Panc1 (cell line): ENCODE data around the gene SCAF8. TPM values are rescaled to one million over a fixed set of nuclear protein-coding genes. Genes with fewer than 3 reads are reported as not detected.

Experiments
- ATAC-seq: fragments of 200-7000 bp; cut with Tn5 transposase; 2 replicates; pipeline ENCODE4 v1.9.1; 2020; ENCODE audit warnings: mild to moderate bottlenecking, moderate library complexity
- BruUV-seq: library from RNA; stranded (reverse); fragments of 400-500 nt; replicated peaks from 2 replicates; lab custom pipeline; 2021; lab: Mats Ljungman, UMichigan
- CTCF ChIA-PET: fragments of 300-600 bp; sonication (Branson Sonifier 250); formaldehyde crosslinking; loops from one replicate; lab custom pipeline; 2022; ENCODE audit warnings: antibody characterized with exemption; lab: Charles Lee
- POLR2A ChIA-PET: fragments of 300-600 bp; sonication (Branson Sonifier 250); formaldehyde crosslinking; loops from one replicate; lab custom pipeline; 2022; ENCODE audit warnings: antibody characterized with exemption; lab: Charles Lee
- DNase-seq: peaks from one replicate; pipeline ENCODE4 v3.0.0-alpha.2; 2010; ENCODE audit warnings: low read depth, low spot score
- H3K27ac ChIP-seq: 2 replicates; pipeline ENCODE4 v1.5.1; 2011; ENCODE audit warnings: mild to moderate bottlenecking, low read length, inconsistent platforms
- H3K27me3 ChIP-seq: fragments of 200-500 bp; sonication (Bioruptor generic); 2 replicates; pipeline ENCODE4 v1.6.0; 2014; ENCODE audit warnings: low read length, inconsistent platforms; ENCODE audit not compliant: control insufficient read depth, insufficient read depth
- H3K36me3 ChIP-seq: fragments of 200-500 bp; sonication (Bioruptor generic); 2 replicates; pipeline ENCODE4 v1.5.1; 2014; ENCODE audit warnings: inconsistent platforms, mild to moderate bottlenecking, low read length, moderate library complexity; ENCODE audit not compliant: control insufficient read depth, insufficient read depth
- H3K4me1 ChIP-seq: 2 replicates; pipeline ENCODE4 v1.5.1; 2011; ENCODE audit warnings: inconsistent platforms, mild to moderate bottlenecking, low read length, moderate library complexity; ENCODE audit not compliant: control insufficient read depth, insufficient read depth
- H3K4me3 ChIP-seq, 2 experiments: 2 replicates each; pipeline ENCODE4 v1.5.1; 2011 to 2012; ENCODE audit warnings: low read depth in 2 of 2, low read length in 2 of 2, mild to moderate bottlenecking in 2 of 2, inconsistent platforms in 1 of 2, moderate library complexity in 1 of 2
- H3K9me3 ChIP-seq: fragments of 200-500 bp; sonication (Bioruptor generic); 2 replicates; pipeline ENCODE4 v1.5.1; 2014; ENCODE audit warnings: low read depth, mild to moderate bottlenecking, inconsistent platforms, low read length, moderate library complexity; ENCODE audit not compliant: control insufficient read depth, insufficient read depth
- POLR2AphosphoS5 ChIP-seq: IDR thresholded peaks from 2 replicates; pipeline ENCODE4 v1.6.1; 2012; ENCODE audit warnings: mild to moderate bottlenecking, low read depth, low read length, moderate library complexity
- SIN3A ChIP-seq: IDR thresholded peaks from 2 replicates; pipeline ENCODE4 v1.6.1; 2012; ENCODE audit warnings: low read depth, mild to moderate bottlenecking, low read length, moderate library complexity, borderline replicate concordance; ENCODE audit not compliant: insufficient read depth
- TCF7L2 ChIP-seq: IDR thresholded peaks from 2 replicates; pipeline ENCODE4 v1.6.1; 2011; ENCODE audit warnings: mild to moderate bottlenecking, low read depth, low read length, inconsistent platforms
- in situ Hi-C: cut with HindIII; loops from 2 replicates; pipeline ENCODE4 v1.10.0; 2016; ENCODE audit warnings: low sequenced_read_pairs, low pct_unique_long_range_greater_than_20kb
- intact Hi-C: fragments of 100-400 bp; cut with micrococcal nuclease; formaldehyde crosslinking; loops from one replicate; pipeline ENCODE4 v1.10.0; 2022; ENCODE audit not compliant: unreplicated experiment
- total RNA-seq: library from RNA; stranded (reverse); gene quantifications from one replicate; pipeline ENCODE4 v1.2.1, GENCODE V29; 2021; ENCODE audit not compliant: unreplicated experiment
- TF ChIP-seq, protein P1 (sequence below), 2 experiments: IDR thresholded peaks; 2 replicates each; pipeline ENCODE4 v1.6.1; 2011 to 2012; ENCODE audit warnings: low read depth in 2 of 2, control low read depth in 1 of 2, low read length in 1 of 2, mild to moderate bottlenecking in 1 of 2, moderate library complexity in 1 of 2; ENCODE audit not compliant: insufficient read depth in 1 of 2
- TF ChIP-seq, protein P2 (sequence below): fragments of 450-650 bp; IDR thresholded peaks from 2 replicates; pipeline ENCODE4 v1.5.1; 2017; ENCODE audit warnings: mild to moderate bottlenecking

Gene SCAF8
- total RNA-seq, 1 experiment from 2014 or later: 38.9 TPM

DNA sequence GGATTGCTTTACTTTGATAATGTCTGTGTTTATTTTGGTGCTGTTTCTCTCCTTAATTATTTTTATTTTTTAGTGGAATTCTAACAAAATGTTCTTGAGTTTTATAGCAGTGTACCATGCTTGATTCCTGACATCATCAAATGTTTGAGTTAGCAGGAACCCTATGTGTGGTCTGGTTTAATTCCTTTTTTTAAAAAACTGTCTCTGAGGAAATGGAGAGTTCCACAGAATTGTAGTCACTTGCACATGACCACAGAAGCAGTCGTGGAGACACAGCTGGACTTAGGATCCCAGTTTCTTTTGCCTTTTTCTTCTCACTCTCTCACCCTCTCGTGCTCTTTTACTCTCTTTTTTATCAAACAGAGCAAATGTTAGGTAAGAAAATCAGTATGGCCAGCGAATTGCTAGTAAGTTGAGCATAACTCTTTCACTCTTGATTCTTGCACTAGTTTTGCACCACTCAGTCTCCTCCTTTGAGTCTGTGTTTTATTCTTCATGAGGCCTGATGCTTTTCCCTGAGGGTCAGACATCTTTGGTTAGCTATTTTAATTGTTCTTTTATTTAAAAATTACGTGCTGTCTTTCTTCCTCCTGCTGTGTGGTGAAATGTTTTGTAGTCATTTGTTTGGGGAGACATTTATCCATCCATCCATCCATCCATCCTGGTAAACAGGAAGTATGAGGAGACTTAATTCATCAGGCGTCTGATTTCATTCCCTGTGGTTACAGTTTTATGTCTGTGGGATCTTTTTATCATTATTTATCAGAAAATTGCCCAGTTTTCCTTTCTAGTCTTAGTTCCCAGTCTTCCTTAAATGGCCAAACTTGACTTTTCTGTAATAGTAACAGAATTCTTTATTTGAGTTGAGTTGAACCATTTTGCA lies 83.0 kb downstream of the SCAF8 start:
- Histone ChIP-seq H3K27me3 (no peaks in the 10 kb centered on the region), H3K27ac (no peak overlapping the region), H3K4me1 (no peaks in the 10 kb centered on the region), H3K4me3 (no peak overlapping the region), H3K9me3 (no peaks in the 10 kb centered on the region), H3K36me3 (peaks cover 43% of the 10 kb centered on the region)
- in situ Hi-C loops (no loop called here), intact Hi-C loops (no loop called here)
- ChIA-PET CTCF (no interaction called here), POLR2A (no interaction called here)
- DNase-seq (no peak), ATAC-seq (no peak)
- no TSS peak for BruUV-seq
- TF ChIP-seq SIN3A: no peak
- no peak for TF ChIP-seq TCF7L2
- TF ChIP-seq, protein P1, sequence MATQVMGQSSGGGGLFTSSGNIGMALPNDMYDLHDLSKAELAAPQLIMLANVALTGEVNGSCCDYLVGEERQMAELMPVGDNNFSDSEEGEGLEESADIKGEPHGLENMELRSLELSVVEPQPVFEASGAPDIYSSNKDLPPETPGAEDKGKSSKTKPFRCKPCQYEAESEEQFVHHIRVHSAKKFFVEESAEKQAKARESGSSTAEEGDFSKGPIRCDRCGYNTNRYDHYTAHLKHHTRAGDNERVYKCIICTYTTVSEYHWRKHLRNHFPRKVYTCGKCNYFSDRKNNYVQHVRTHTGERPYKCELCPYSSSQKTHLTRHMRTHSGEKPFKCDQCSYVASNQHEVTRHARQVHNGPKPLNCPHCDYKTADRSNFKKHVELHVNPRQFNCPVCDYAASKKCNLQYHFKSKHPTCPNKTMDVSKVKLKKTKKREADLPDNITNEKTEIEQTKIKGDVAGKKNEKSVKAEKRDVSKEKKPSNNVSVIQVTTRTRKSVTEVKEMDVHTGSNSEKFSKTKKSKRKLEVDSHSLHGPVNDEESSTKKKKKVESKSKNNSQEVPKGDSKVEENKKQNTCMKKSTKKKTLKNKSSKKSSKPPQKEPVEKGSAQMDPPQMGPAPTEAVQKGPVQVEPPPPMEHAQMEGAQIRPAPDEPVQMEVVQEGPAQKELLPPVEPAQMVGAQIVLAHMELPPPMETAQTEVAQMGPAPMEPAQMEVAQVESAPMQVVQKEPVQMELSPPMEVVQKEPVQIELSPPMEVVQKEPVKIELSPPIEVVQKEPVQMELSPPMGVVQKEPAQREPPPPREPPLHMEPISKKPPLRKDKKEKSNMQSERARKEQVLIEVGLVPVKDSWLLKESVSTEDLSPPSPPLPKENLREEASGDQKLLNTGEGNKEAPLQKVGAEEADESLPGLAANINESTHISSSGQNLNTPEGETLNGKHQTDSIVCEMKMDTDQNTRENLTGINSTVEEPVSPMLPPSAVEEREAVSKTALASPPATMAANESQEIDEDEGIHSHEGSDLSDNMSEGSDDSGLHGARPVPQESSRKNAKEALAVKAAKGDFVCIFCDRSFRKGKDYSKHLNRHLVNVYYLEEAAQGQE (IDR thresholded peaks at IDR 0.05; ENCODE audit: insufficient read depth in 1 of 2, low read depth in 2 of 2, low read length in 1 of 2): no peak
- TF ChIP-seq POLR2AphosphoS5: no peak

DNA sequence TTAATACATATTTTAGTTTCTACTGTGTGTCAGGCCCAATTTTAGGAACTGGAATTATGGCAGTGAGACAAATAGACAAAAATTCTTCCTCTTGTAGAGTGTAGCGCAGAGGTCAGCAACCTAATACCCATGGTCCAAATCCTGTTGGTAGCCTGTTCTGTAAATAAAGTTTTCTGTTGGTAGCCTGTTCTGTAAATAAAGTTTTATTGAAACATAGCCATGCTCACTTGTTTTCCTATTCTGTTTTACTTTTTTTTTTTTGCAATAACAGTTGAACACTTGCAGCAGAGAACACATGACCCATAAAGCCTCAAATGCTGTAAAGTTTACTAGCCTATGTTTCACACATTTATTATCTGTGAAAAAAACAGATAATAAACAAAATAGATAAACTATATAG lies 87.9 kb downstream of the SCAF8 start:
- TF ChIP-seq, protein P1 (IDR thresholded peaks at IDR 0.05; ENCODE audit: insufficient read depth in 1 of 2, low read depth in 2 of 2, low read length in 1 of 2): no peak
- TF ChIP-seq POLR2AphosphoS5 (no peak), SIN3A (no peak), TCF7L2 (no peak)
- TF ChIP-seq, protein P2, sequence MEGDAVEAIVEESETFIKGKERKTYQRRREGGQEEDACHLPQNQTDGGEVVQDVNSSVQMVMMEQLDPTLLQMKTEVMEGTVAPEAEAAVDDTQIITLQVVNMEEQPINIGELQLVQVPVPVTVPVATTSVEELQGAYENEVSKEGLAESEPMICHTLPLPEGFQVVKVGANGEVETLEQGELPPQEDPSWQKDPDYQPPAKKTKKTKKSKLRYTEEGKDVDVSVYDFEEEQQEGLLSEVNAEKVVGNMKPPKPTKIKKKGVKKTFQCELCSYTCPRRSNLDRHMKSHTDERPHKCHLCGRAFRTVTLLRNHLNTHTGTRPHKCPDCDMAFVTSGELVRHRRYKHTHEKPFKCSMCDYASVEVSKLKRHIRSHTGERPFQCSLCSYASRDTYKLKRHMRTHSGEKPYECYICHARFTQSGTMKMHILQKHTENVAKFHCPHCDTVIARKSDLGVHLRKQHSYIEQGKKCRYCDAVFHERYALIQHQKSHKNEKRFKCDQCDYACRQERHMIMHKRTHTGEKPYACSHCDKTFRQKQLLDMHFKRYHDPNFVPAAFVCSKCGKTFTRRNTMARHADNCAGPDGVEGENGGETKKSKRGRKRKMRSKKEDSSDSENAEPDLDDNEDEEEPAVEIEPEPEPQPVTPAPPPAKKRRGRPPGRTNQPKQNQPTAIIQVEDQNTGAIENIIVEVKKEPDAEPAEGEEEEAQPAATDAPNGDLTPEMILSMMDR: no peak
- ChIA-PET CTCF (no interaction called here), POLR2A (no interaction called here)
- H3K9me3 ChIP-seq: no peaks in the 10 kb centered on the region
- intact Hi-C loops: no loop called here
- peaks cover 53% of the 10 kb centered on the region for H3K36me3 ChIP-seq
- DNase-seq: no peak
- no peaks in the 10 kb centered on the region for H3K27me3 ChIP-seq
- BruUV-seq: no TSS peak
- no peak overlapping the region for H3K27ac ChIP-seq
- no peak overlapping the region for H3K4me3 ChIP-seq
- no peak for ATAC-seq
- in situ Hi-C loops: no loop called here
- no peaks in the 10 kb centered on the region for H3K4me1 ChIP-seq
